Activated gamma-delta T cell treated with Interleukin-2 at 50 U/mL for 16 hours (primary cell): ENCODE measurements around the gene STX11.
"Not testable (repeated sequence)": the region's sequence is repeated elsewhere in the genome, so short reads cannot be mapped to it uniquely, and the experiment has no call there.

Experiments used
- DNase-seq: peaks from one replicate; pipeline ENCODE4 v3.0.0-alpha.2; 2020

The STX11 gene

GRCh38 chr6:144179237-144179636, 28.9 kb downstream of the STX11 start:
- DNase-seq, result no peak

DNA sequence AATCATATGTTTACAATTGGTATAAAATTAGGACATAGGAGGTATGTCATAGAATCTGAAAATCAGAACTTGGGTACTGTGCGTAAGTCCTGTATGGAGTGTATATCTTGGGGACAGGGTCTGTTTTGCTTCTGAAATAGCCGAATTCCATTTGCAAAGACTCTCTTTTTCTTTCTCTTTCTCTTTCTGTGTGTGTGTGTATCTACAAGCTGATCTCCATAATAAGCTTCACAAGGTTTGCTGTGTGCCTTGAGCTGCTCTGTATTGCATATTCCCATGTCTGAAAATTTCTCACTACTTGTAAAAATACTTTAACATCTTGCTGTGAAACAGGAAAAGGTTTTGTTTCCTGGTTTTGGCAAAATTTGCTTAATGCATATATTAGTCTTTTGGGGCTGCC, 29.5 kb downstream of the STX11 start:
- DNase-seq, result no peak

DNA sequence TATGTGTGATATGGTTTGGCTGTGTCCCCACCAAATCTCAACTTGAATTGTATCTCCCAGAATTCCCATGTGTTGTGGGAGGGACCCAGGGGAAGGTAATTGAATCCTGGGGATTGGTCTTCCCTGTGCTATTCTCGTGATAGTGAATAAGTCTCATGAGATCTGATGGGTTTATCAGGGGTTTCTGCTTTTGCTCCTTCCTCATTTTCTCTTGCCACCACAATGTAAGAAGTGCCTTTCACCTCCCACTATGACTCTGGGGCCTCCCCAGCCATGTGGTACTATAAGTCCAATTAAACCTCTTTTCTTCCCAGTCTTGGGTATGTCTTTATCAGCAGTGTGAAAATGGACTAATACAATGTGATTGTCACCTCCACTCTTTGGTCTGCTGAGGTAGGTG, 30.0 kb downstream of the STX11 start:
- DNase-seq, result not testable (repeated sequence)

DNA sequence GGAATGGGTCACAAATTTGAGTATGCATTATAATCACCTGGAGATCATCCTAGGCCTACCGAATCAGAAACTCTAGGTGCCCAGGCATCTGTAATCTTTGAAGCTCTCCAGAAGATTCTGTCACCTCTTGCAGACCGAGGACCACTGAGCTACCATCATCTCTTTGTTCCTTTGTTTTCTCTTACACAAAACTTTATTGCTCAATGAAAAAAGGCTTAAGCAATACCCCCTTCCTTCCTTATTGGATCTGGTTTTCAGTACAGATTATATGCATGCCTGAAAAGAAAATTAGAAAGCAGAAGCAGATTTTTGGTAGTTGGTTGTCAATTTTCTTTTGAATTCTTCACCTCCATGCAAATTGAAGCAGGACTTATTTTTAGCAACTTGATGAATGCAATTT, 31.3 kb downstream of the STX11 start:
- DNase-seq, result no peak

GRCh38 chr6:144184186-144184585, 33.9 kb downstream of the STX11 start:
- DNase-seq, result not testable (repeated sequence)

DNA sequence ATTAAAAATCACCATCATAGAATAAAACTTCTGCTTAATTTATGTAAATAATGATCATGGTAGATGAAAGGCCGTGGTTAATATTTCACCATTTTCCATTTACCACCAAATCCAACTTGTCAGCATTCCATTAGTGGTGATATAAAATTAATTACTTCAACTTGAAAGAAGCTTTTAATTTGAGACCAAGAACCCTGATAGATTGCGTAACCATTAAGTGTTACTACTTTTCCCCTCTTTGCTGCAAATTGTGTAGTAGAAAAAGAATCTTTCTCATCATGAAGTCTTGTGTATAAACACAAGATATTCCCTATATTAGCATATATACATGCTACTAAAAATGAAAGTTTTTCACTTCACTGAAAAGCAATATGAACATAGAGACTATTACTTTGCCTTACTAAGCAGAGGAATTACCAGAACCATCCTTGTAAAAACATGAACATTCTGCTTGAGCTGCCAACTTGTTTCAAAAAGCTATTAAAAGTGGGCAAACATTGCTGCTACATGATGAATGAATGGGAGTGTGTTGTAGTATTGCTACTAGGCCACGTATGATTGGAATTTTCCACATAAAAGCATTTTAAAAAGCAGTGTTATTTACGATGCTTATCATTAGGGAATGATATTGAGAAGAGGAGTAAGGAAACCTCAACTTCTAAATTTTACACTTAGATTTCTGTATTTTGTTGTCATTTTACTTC, 35.0 kb downstream of the STX11 start:
- no peak for DNase-seq

GRCh38 chr6:144186817-144187625, 36.7 kb downstream of the STX11 start:
- DNase-seq, result no peak

DNA sequence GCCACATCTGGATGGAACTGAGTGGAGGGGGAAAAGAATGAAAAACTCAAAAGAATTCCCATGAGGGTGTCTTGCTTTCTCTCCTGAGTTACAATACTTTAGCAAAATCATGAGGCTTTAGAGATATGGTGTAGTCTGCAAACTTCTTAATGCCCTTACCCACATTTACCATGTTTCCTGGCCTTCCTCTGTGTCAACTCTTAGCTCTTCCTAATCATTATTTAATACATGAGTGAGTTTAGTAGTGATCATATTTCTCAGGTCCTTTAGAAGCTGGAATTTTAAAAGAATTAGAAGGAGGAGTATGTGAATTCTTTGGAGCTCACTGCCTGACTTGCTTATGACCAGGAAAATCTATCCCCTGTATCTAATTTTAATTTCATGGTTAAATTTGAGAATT, 39.0 kb downstream of the STX11 start:
- no peak for DNase-seq

DNA sequence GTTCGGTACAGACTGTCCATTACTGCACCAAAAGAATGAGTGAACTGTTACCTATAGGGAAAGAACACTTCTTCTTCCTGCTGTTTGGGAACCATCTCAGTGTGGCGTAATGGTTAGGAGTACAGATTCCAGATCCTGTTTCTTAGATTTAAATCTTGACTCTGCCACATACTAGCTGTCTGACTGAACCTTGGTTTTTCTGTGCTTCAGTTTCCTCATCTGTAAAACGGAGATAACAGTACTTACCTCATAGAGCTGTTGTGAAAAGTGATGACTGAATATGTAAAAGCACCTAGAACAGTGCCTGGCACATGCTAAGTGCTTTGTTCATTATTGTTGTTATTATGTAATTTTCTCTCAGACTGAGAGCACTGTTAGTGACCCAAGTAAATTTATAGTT, 39.8 kb downstream of the STX11 start:
- DNase-seq, result no peak

- no peak for DNase-seq
Measured at GRCh38 chr6:144190593-144190992, 40.3 kb downstream of the STX11 start.

DNA sequence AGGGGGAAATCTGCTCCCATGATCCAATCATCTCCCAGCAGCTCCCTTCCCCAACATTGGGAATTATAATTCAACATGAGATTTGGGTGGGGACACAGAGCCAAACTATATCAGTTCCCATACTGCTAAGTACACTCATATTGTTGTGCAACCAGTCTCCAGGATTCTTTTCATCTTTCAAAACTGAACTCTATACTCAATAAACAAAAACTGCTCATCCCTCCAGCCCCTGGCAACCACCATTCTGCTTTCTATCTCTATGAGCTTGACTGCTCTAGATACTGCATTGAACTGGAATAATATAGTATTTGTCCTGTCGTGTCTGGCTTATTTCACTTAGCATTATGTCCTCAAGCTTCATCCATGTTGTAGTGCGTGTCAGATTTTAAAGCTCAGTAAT, 42.9 kb downstream of the STX11 start:
- DNase-seq, result no peak

DNA sequence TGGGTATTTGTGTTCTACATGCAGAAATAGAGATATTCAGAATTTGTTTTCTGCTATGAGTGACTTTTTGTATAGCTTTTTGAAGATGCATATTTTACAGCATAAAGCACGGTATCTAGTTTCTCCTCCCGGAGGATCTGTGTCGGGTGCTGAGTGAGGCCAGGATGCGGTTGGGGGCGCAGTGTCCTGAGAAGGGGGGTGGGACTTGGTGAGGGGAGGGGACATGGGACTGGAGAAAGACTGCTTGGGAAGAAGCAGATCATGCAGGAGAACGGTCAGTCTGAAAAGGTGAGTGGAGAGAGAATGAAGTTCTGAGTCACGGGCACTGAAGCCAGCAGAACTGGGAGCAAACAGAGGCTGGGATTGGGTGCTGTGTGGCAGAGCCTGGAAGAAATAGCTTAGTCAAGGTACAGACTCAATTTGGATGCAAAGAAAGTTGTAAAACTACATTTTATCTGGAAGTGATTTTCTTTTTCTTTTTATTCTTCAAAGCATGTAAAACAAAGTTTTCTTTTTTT, 44.0 kb downstream of the STX11 start:
- no peak for DNase-seq

- DNase-seq, result no peak
Measured at GRCh38 chr6:144195671-144196270, 45.5 kb downstream of the STX11 start.

GRCh38 chr6:144197919-144198318, 47.6 kb downstream of the STX11 start:
- DNase-seq, result no peak

GRCh38 chr6:144202879-144203468, 52.7 kb downstream of the STX11 start:
- no peak for DNase-seq

- no peak for DNase-seq
Measured at GRCh38 chr6:144211160-144211559, 60.8 kb downstream of the STX11 start.

DNA sequence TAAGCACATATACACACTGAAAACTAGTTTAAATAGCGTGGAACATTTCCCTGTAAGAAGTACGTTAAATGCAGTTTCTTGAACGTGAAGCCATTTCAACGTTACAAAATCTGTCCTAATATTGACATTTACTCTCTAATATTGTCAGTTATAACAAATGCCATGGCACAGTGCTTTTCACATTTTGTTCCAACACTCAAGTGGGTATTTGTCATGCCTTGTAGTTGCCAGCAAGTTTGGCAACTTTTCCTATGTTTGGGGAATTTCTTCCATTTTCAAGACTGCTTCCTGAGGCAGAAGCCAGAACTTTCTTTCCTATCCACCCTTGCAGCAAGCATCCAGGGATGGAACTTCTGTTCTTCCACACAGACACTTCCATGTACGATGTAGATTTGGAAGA, 63.0 kb downstream of the STX11 start:
- no peak for DNase-seq

DNA sequence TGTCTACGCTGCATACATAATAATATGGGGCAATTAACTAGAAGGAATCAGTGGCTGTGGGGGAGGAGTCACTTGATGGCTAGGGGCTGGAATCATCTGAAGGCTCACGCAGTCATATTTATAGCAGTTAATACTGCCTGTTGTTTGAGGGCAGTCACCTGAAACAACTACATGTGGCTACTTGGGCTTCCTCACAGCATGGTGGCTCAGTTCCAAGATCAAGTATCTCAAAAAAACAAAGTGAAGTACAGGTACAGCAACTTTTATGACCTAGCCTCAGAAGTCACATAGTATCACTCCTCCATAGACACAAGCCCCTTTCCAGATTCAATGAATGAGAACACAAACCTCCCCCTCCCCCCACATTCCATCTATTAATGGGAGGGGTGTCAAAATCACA, 63.7 kb downstream of the STX11 start:
- DNase-seq, result no peak

DNA sequence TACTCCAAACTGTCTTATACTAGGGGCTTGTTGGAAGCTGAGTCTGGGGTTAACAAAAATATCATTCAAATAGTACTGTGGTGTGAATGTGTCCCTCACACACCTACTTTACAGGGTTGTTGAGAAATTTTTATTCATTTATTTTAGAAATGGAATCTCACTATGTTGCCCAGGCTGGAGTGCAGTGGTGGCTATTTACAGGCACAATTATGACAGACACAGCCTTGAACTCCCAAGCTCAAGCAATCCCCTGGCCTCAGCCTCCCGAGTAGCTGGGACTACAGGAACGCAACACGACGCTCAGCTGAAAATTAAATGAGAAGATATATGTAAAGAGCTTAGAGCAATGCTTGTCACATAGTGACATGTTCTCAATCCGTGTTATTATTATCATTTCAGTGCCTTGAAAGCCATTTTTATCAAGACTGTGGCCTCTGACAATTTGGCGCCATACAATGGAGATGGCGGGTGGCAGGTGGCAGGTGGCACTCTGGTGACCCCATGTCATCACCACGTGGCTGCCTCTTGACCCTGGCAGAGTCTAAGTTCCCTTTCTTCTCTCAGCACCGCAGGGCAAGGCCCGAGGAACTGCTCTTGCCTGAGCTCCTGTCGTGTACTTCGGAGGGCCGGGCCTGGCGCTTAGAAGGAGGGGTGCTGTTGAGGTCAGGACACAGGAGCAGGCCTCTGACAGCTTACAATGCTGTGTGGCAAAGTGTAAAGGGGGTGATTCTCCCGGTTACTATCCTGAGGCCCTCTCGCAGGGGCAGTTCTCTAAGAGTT, 64.5 kb downstream of the STX11 start:
- DNase-seq, result no peak

DNA sequence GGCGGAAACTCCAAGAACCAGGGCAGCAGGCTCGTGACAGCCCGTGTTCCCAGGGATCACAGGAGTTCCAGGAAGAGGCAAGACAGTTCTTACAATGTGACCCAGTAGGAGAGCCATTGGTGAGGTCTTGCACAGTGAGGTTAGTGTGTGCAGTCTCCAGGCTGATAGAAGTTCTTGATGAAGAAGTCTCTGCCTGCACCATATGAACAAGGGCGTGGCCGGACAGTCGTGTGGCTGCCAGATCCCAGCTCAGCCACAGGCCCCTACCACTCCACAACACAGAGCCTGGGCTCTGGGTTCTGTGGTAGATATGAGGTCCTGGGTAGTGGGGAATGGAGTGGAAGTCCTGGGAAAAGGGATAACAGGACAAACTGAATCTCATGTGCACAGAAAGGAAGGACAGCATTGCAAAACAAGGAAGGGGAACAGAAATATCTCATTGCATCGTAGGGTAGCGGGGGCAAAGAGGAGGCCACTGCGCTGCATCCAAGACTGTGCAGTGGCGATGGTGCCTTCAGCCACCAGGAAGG, 65.2 kb downstream of the STX11 start:
- no peak for DNase-seq

GRCh38 chr6:144215932-144216667, 65.8 kb downstream of the STX11 start:
- DNase-seq, result peak; percentile 89
